Astrocyte (in vitro differentiated cells and primary cell): ENCODE data around the gene CSGALNACT2. TPM values are rescaled to one million over a fixed set of nuclear protein-coding genes. Genes with fewer than 3 reads are reported as not detected.

Experiments
- DNase-seq: peaks from one replicate; pipeline ENCODE4 v3.0.0-alpha.2; 2010; ENCODE audit warnings: low read depth
- FAIRE-seq: peaks from 2 replicates; lab custom pipeline; 2011; peaks lifted over from hg19 to GRCh38; lab: Jason Lieb, UNC
- H2AFZ ChIP-seq: 2 replicates; pipeline ENCODE4 v1.6.0; 2012; ENCODE audit warnings: low read depth, low read length, inconsistent platforms
- H3K27ac ChIP-seq: 2 replicates; pipeline ENCODE4 v1.5.1; 2011; ENCODE audit warnings: low read depth, low read length, inconsistent platforms
- H3K27me3 ChIP-seq: 2 replicates; pipeline ENCODE4 v1.6.0; 2011; ENCODE audit warnings: low read length, inconsistent platforms; ENCODE audit not compliant: insufficient read depth
- H3K36me3 ChIP-seq: 2 replicates; pipeline ENCODE4 v1.5.1; 2011; ENCODE audit warnings: low read length, inconsistent platforms; ENCODE audit not compliant: insufficient read depth
- H3K4me1 ChIP-seq: 2 replicates; pipeline ENCODE4 v1.5.1; 2011; ENCODE audit warnings: low read length, inconsistent platforms; ENCODE audit not compliant: insufficient read depth
- H3K4me2 ChIP-seq: 2 replicates; pipeline ENCODE4 v1.6.0; 2012; ENCODE audit warnings: low read length, inconsistent platforms
- H3K4me3 ChIP-seq: 2 replicates; pipeline ENCODE4 v1.5.1; 2011; ENCODE audit warnings: low read depth, mild to moderate bottlenecking, low read length, inconsistent platforms; ENCODE audit not compliant: insufficient read depth
- H3K79me2 ChIP-seq: 2 replicates; pipeline ENCODE4 v1.6.0; 2012; ENCODE audit warnings: mild to moderate bottlenecking, low read length, inconsistent platforms; ENCODE audit not compliant: insufficient read depth
- H3K9ac ChIP-seq: 2 replicates; pipeline ENCODE4 v1.6.0; 2012; ENCODE audit warnings: mild to moderate bottlenecking, low read length, inconsistent platforms
- H3K9me3 ChIP-seq: 2 replicates; pipeline ENCODE4 v1.5.1; 2012; ENCODE audit warnings: low read depth, mild to moderate bottlenecking, low read length, inconsistent platforms; ENCODE audit not compliant: insufficient read depth
- H4K20me1 ChIP-seq: 2 replicates; pipeline ENCODE4 v1.6.0; 2012; ENCODE audit warnings: low read length, inconsistent platforms; ENCODE audit not compliant: insufficient read depth
- H3K27ac Mint-ChIP-seq: one replicate; pipeline ENCODE4 v1.8.0; 2021; ENCODE audit warnings: mild to moderate bottlenecking, mixed read lengths; ENCODE audit not compliant: unreplicated experiment
- H3K27me3 Mint-ChIP-seq: one replicate; pipeline ENCODE4 v1.8.0; 2021; ENCODE audit warnings: low read depth, mixed read lengths; ENCODE audit not compliant: unreplicated experiment
- H3K36me3 Mint-ChIP-seq: one replicate; pipeline ENCODE4 v1.8.0; 2021; ENCODE audit warnings: low read depth, mixed read lengths; ENCODE audit not compliant: unreplicated experiment
- H3K4me1 Mint-ChIP-seq: one replicate; pipeline ENCODE4 v1.8.0; 2021; ENCODE audit warnings: low read depth, mixed read lengths; ENCODE audit not compliant: unreplicated experiment
- H3K4me3 Mint-ChIP-seq: one replicate; pipeline ENCODE4 v1.8.0; 2021; ENCODE audit warnings: mild to moderate bottlenecking, moderate library complexity, mixed read lengths; ENCODE audit not compliant: unreplicated experiment
- H3K9me3 Mint-ChIP-seq: one replicate; pipeline ENCODE4 v1.8.0; 2021; ENCODE audit warnings: mild to moderate bottlenecking, mixed read lengths; ENCODE audit not compliant: unreplicated experiment
- EZH2 ChIP-seq: IDR thresholded peaks from 2 replicates; pipeline ENCODE4 v1.6.1; 2012; ENCODE audit warnings: mild to moderate bottlenecking, low read length, inconsistent platforms; ENCODE audit not compliant: insufficient read depth
- total RNA-seq: library from RNA; stranded (reverse); gene quantifications from 2 replicates; pipeline ENCODE4 v1.2.1, GENCODE V29; 2021
- TF ChIP-seq, protein P1 (sequence below): IDR thresholded peaks from 2 replicates; pipeline ENCODE4 v1.5.1; 2011; ENCODE audit warnings: low read depth, mild to moderate bottlenecking, inconsistent platforms, low read length, moderate library complexity; ENCODE audit not compliant: insufficient read depth

The CSGALNACT2 gene
- total RNA-seq, 1 donor from 2014 or later = 28.5 TPM

DNA sequence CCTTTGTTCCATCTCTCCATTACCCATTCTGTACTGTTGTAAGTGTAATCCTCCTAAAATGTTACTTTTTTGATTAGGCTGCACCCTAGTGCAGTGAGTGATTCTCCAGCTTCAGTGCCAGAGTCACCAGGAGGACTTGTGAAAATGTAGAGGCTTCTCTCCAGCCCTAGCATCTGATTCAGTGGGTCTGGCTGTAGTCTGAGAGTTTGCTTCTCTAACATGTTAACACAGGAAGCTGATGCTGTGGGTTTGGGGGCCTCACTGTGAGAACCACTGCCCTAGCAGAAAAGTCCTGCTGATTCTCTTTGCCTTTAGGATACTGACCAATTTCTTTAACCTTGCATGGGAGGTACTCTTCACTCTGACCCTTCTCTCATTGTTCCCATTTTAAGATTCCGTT, 24.4 kb downstream of the CSGALNACT2 start:
- Histone ChIP-seq H3K4me1 (peaks cover 18% of the 10 kb centered on the region), H3K4me3 (no peak overlapping the region), H3K9me3 (no peaks in the 10 kb centered on the region), H3K4me2 (no peak overlapping the region), H4K20me1 (peaks cover 11% of the 10 kb centered on the region), H3K27ac (no peak overlapping the region), H3K36me3 (no peaks in the 10 kb centered on the region), H2AFZ (no peak overlapping the region), H3K27me3 (no peaks in the 10 kb centered on the region), H3K9ac (no peak overlapping the region), H3K79me2 (peaks cover 33% of the 10 kb centered on the region)
- peaks cover 23% of the 10 kb centered on the region for H3K4me1 Mint-ChIP-seq
- no peak overlapping the region for H3K4me3 Mint-ChIP-seq
- H3K27me3 Mint-ChIP-seq = no peaks in the 10 kb centered on the region
- no peak for DNase-seq
- TF ChIP-seq, protein P1, sequence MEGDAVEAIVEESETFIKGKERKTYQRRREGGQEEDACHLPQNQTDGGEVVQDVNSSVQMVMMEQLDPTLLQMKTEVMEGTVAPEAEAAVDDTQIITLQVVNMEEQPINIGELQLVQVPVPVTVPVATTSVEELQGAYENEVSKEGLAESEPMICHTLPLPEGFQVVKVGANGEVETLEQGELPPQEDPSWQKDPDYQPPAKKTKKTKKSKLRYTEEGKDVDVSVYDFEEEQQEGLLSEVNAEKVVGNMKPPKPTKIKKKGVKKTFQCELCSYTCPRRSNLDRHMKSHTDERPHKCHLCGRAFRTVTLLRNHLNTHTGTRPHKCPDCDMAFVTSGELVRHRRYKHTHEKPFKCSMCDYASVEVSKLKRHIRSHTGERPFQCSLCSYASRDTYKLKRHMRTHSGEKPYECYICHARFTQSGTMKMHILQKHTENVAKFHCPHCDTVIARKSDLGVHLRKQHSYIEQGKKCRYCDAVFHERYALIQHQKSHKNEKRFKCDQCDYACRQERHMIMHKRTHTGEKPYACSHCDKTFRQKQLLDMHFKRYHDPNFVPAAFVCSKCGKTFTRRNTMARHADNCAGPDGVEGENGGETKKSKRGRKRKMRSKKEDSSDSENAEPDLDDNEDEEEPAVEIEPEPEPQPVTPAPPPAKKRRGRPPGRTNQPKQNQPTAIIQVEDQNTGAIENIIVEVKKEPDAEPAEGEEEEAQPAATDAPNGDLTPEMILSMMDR = no peak
- TF ChIP-seq EZH2 = no peak
- FAIRE-seq = no peak
- H3K36me3 Mint-ChIP-seq = peaks cover 12% of the 10 kb centered on the region
- no peaks in the 10 kb centered on the region for H3K9me3 Mint-ChIP-seq
- no peak overlapping the region for H3K27ac Mint-ChIP-seq

DNA sequence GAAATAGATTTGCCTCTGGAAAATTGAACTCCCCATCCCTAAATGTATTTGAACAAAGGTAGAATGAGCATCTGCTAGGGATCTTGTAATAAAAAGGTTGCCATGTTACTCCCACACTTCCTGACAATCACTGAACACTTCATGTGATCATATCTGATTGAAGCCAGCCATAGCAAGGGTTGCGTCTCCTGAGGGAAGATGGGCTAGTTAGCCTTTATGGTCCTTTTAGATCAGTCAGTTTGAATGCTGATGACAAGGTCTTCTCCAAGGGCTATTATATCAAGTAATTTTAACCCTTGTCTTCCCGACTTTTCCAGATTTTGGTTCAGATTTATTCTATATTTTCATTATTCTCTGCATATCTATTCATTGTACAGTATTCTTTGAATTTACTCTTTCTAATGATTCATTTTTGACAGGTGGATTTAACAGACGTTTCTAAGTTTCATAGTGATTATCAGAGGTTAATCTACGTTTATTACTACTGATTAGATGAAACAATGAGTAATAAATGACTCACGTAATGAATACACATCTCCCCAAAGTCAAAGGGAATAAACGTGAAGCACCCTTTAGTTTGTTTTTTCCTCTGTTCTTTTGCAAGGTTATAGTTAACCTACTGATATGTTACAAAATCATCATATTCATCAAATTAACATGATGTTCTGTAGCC, 28.1 kb downstream of the CSGALNACT2 start:
- no peak overlapping the region for H3K27ac ChIP-seq
- no peaks in the 10 kb centered on the region for H3K27me3 ChIP-seq
- no peak overlapping the region for H3K4me2 ChIP-seq
- peaks cover 19% of the 10 kb centered on the region for H3K79me2 ChIP-seq
- no peak overlapping the region for H3K27ac Mint-ChIP-seq
- H3K4me3 Mint-ChIP-seq = no peak overlapping the region
- no peak overlapping the region for H3K4me3 ChIP-seq
- no peak overlapping the region for H2AFZ ChIP-seq
- no peaks in the 10 kb centered on the region for H3K27me3 Mint-ChIP-seq
- no peak overlapping the region for H3K9ac ChIP-seq
- peaks cover 2% of the 10 kb centered on the region for H3K4me1 ChIP-seq
- peaks cover 8% of the 10 kb centered on the region for H4K20me1 ChIP-seq
- peaks cover 18% of the 10 kb centered on the region for H3K4me1 Mint-ChIP-seq
- no peaks in the 10 kb centered on the region for H3K9me3 ChIP-seq
- H3K36me3 Mint-ChIP-seq = peaks cover 12% of the 10 kb centered on the region
- DNase-seq = no peak
- no peak for TF ChIP-seq EZH2
- TF ChIP-seq, protein P1 = no peak
- FAIRE-seq = no peak
- H3K9me3 Mint-ChIP-seq = no peaks in the 10 kb centered on the region
- H3K36me3 ChIP-seq = no peaks in the 10 kb centered on the region

DNA sequence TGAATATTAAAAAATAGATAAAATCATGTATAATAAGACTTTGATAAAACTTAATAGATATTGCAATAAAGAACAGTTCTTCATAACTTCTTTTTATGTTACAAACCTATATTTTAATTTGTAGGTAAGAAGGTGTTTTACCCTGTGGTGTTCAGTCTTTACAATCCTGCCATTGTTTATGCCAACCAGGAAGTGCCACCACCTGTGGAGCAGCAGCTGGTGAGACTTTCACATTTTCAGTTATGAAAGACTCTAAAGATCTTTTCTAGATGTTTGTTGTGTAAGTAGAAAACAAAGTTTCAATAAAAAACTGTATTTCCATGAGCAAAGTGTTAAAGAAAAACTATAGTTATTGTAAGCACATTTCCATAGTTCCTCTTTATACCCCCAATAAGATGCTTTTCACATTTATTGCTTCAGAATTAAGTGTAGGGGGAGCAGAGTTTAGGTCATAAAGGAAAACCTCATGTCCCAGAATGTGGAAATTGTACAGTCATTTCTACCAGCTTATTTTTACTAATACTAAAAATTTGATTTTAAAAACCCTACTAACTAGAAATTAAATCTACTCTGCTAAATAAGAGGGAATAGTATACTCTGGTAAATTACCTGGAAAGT, 28.7 kb downstream of the CSGALNACT2 start:
- Histone ChIP-seq H3K36me3 (no peaks in the 10 kb centered on the region), H3K27me3 (no peaks in the 10 kb centered on the region), H3K4me3 (no peak overlapping the region), H3K4me1 (no peaks in the 10 kb centered on the region), H3K4me2 (no peak overlapping the region), H4K20me1 (peaks cover 5% of the 10 kb centered on the region), H3K79me2 (peaks cover 13% of the 10 kb centered on the region), H2AFZ (no peak overlapping the region), H3K9me3 (no peaks in the 10 kb centered on the region), H3K27ac (no peak overlapping the region), H3K9ac (no peak overlapping the region)
- Mint-ChIP-seq H3K27ac (no peak overlapping the region), H3K27me3 (no peaks in the 10 kb centered on the region), H3K36me3 (peaks cover 11% of the 10 kb centered on the region), H3K4me3 (no peak overlapping the region), H3K4me1 (peaks cover 19% of the 10 kb centered on the region), H3K9me3 (no peaks in the 10 kb centered on the region)
- FAIRE-seq (no peak), DNase-seq (no peak)
- TF ChIP-seq, protein P1 = no peak
